GM13977 (cell line): Measurements from ENCODE around the gene MTCL1.

Source experiments
- DNase-seq: peaks from one replicate; pipeline ENCODE4 v3.0.0; 2012; ENCODE audit warnings: low spot score
- in situ Hi-C: fragments of 300-500 bp; cut with MboI; formaldehyde crosslinking; loops from one replicate; pipeline ENCODE4 v1.12.0; 2022; ENCODE audit warnings: low sequenced_read_pairs, low pct_unique_long_range_greater_than_20kb, mixed read lengths, inconsistent platforms; ENCODE audit not compliant: unreplicated experiment
- TF ChIP-seq, protein P1 (sequence below): IDR thresholded peaks from 2 replicates; pipeline ENCODE4 v1.5.1; 2012; ENCODE audit warnings: mild to moderate bottlenecking, control low read depth; ENCODE audit not compliant: insufficient read depth; ENCODE audit errors: extremely low read depth, missing control alignments

Gene MTCL1

DNA sequence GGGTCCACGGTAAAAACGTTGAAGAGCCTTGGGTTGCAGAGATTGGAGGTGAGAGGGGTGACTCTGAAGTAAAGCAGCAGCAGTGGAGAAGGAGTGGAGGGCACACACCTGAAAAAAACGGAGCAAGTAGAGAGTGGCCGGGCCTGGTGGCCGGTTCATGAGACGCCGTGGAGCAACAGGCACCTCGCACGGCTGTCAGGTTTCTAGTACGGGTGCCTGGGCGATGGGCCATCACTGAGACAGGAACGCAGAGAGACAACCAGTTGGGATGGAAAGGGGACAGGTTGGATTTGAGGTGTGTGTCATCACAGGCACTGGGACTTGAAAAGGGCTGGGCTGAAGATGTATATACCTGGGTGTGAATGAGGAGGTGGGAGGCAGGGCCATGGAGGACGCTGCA is 104.2 kb downstream of the MTCL1 start:
- in situ Hi-C loops = no loop called here
- DNase-seq = no peak
- TF ChIP-seq, protein P1, sequence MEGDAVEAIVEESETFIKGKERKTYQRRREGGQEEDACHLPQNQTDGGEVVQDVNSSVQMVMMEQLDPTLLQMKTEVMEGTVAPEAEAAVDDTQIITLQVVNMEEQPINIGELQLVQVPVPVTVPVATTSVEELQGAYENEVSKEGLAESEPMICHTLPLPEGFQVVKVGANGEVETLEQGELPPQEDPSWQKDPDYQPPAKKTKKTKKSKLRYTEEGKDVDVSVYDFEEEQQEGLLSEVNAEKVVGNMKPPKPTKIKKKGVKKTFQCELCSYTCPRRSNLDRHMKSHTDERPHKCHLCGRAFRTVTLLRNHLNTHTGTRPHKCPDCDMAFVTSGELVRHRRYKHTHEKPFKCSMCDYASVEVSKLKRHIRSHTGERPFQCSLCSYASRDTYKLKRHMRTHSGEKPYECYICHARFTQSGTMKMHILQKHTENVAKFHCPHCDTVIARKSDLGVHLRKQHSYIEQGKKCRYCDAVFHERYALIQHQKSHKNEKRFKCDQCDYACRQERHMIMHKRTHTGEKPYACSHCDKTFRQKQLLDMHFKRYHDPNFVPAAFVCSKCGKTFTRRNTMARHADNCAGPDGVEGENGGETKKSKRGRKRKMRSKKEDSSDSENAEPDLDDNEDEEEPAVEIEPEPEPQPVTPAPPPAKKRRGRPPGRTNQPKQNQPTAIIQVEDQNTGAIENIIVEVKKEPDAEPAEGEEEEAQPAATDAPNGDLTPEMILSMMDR = no peak

DNA sequence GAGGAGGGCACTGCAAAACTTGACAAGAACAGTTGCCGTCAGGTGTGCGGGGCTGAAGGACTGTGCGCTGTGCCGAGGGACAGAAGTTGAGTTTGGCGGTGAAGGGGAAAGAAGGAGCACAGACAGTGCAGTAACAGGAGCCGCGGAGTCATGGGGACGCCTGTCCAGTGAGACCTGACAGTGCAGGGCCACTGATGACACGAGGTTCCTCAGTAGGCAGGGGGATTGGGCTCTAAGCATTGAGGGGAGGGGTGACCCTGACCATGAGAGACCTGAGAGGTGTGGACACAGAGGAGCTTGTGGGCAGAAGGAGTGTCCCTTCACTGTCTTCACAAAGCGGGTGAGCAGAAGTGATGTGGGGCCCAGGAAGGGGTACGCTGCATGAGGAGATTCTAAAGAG is 104.8 kb downstream of the MTCL1 start:
- in situ Hi-C loops = no loop called here
- TF ChIP-seq, protein P1 = no peak
- no peak for DNase-seq

DNA sequence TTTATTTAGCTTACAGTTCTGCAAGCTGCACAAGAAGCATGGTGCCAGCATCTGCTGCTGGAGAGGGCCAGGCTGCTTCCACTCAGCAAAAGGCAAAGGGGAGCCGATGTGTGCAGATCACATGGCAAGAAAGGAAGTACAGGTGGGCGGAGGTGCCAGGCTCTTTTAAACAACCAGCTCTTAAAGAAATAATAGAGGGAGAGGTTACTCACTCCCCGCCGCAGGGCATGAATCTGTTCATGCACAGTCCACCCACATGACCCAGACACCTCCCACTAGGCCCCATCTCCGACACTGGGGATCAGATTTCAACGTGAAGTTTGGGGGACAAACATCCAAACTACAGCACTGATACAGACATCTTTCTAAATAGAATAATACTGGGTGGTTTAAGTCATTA is 105.8 kb downstream of the MTCL1 start:
- DNase-seq = no peak
- in situ Hi-C loops = no loop called here
- TF ChIP-seq, protein P1 = no peak

DNA sequence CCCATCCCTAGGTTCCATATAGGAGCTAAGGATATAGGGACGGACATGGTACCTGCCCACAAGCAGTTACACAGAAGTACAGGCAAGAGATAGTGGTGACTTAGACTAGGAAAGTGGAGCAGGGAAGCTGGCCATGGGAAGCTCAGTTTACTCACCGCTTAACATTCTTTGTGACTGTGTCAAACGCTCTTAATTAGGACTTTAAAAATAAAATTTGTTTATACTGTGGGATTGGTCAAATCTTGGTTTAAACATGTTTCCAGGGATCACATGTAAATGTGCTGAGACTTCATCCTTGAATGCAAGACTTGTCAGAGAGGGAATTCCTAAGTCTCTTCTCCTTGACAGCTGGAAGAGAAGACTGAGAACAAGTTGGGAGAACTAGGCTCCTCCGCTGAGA is 107.3 kb downstream of the MTCL1 start:
- TF ChIP-seq, protein P1 = no peak
- in situ Hi-C loops = no loop called here
- DNase-seq = no peak

DNA sequence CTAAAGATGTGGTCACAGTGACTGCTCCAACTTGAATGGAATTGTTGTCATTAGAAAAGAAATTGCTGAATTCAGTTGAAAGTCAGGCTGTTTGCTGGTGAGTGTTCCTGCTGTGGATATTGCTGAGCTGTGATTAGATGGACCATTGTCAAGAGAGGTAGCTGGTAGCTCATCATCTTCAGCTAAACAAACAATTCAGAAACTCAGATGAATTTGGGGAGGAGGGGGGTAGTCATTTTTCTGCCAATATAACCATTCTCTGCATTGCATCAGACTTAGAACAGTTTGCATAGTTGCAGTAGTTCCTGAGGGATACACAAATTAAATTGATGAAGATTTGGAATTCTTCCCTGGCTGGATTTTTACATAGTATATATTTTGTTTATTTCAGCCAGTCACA is 108.3 kb downstream of the MTCL1 start:
- in situ Hi-C loops = no loop called here
- TF ChIP-seq, protein P1 = no peak
- no peak for DNase-seq

DNA sequence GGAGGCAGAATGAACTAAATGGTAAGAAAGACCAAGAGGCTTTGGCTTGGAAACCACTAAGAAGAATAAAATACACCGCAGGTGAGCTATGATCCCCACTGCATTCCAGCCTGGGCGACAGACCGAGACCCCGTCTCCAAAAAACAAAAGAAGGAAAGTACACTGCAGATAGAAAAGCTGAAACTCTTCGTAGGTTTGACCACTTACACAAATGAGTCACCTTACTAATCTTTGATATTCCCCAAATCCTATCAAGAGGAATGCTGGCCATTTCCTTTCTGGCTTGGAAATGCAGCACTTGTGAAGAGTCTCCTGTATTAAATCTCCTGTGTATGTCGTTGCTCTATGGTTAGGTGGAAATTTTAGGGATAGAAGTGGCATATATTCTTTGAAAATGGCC is 108.8 kb downstream of the MTCL1 start:
- in situ Hi-C loops = no loop called here
- TF ChIP-seq, protein P1 = no peak
- no peak for DNase-seq

DNA sequence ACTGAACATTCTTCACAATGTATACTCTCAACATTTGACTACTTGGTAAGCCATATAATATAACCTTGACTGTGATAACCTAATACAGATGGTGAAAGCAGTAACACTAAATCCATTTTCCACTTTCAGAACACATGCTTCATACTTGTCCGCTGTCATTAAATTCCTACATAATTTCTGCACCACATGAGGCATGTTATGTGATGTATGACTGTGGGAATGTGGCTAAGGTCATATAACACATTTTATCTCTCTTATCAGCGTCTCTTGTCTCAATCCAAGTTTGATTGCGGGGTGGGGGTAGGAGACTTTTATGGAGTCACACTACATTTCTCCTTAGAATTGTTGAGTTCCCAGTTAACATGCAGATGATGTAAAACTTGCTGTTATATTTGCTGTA is 110.9 kb downstream of the MTCL1 start:
- no peak for DNase-seq
- in situ Hi-C loops = no loop called here
- TF ChIP-seq, protein P1 = no peak
